Panc1 (cell line): ENCODE data around the gene MAML3. TPM values are rescaled to one million over a fixed set of nuclear protein-coding genes. Genes with fewer than 3 reads are reported as not detected.

Experiments used
- ATAC-seq: fragments of 200-7000 bp; cut with Tn5 transposase; 2 replicates; pipeline ENCODE4 v1.9.1; 2020; ENCODE audit warnings: mild to moderate bottlenecking, moderate library complexity
- BruUV-seq: library from RNA; stranded (reverse); fragments of 400-500 nt; replicated peaks from 2 replicates; lab custom pipeline; 2021; lab: Mats Ljungman, UMichigan
- CTCF ChIA-PET: fragments of 300-600 bp; sonication (Branson Sonifier 250); formaldehyde crosslinking; loops from one replicate; lab custom pipeline; 2022; ENCODE audit warnings: antibody characterized with exemption; lab: Charles Lee
- POLR2A ChIA-PET: fragments of 300-600 bp; sonication (Branson Sonifier 250); formaldehyde crosslinking; loops from one replicate; lab custom pipeline; 2022; ENCODE audit warnings: antibody characterized with exemption; lab: Charles Lee
- DNase-seq: peaks from one replicate; pipeline ENCODE4 v3.0.0-alpha.2; 2010; ENCODE audit warnings: low read depth, low spot score
- H3K27ac ChIP-seq: 2 replicates; pipeline ENCODE4 v1.5.1; 2011; ENCODE audit warnings: mild to moderate bottlenecking, low read length, inconsistent platforms
- H3K27me3 ChIP-seq: fragments of 200-500 bp; sonication (Bioruptor generic); 2 replicates; pipeline ENCODE4 v1.6.0; 2014; ENCODE audit warnings: low read length, inconsistent platforms; ENCODE audit not compliant: control insufficient read depth, insufficient read depth
- H3K36me3 ChIP-seq: fragments of 200-500 bp; sonication (Bioruptor generic); 2 replicates; pipeline ENCODE4 v1.5.1; 2014; ENCODE audit warnings: inconsistent platforms, mild to moderate bottlenecking, low read length, moderate library complexity; ENCODE audit not compliant: control insufficient read depth, insufficient read depth
- H3K4me1 ChIP-seq: 2 replicates; pipeline ENCODE4 v1.5.1; 2011; ENCODE audit warnings: inconsistent platforms, mild to moderate bottlenecking, low read length, moderate library complexity; ENCODE audit not compliant: control insufficient read depth, insufficient read depth
- H3K4me3 ChIP-seq, 2 experiments: 2 replicates each; pipeline ENCODE4 v1.5.1; 2011 to 2012; ENCODE audit warnings: low read depth in 2 of 2, low read length in 2 of 2, mild to moderate bottlenecking in 2 of 2, inconsistent platforms in 1 of 2, moderate library complexity in 1 of 2
- H3K9me3 ChIP-seq: fragments of 200-500 bp; sonication (Bioruptor generic); 2 replicates; pipeline ENCODE4 v1.5.1; 2014; ENCODE audit warnings: low read depth, mild to moderate bottlenecking, inconsistent platforms, low read length, moderate library complexity; ENCODE audit not compliant: control insufficient read depth, insufficient read depth
- CTCF ChIP-seq: fragments of 450-650 bp; IDR thresholded peaks from 2 replicates; pipeline ENCODE4 v1.5.1; 2017; ENCODE audit warnings: mild to moderate bottlenecking
- POLR2AphosphoS5 ChIP-seq: IDR thresholded peaks from 2 replicates; pipeline ENCODE4 v1.6.1; 2012; ENCODE audit warnings: mild to moderate bottlenecking, low read depth, low read length, moderate library complexity
- REST ChIP-seq, 2 experiments: IDR thresholded peaks; 2 replicates each; pipeline ENCODE4 v1.6.1; 2011 to 2012; ENCODE audit warnings: low read depth in 2 of 2, control low read depth in 1 of 2, low read length in 1 of 2, mild to moderate bottlenecking in 1 of 2, moderate library complexity in 1 of 2; ENCODE audit not compliant: insufficient read depth in 1 of 2
- SIN3A ChIP-seq: IDR thresholded peaks from 2 replicates; pipeline ENCODE4 v1.6.1; 2012; ENCODE audit warnings: low read depth, mild to moderate bottlenecking, low read length, moderate library complexity, borderline replicate concordance; ENCODE audit not compliant: insufficient read depth
- TCF7L2 ChIP-seq: IDR thresholded peaks from 2 replicates; pipeline ENCODE4 v1.6.1; 2011; ENCODE audit warnings: mild to moderate bottlenecking, low read depth, low read length, inconsistent platforms
- in situ Hi-C: cut with HindIII; loops from 2 replicates; pipeline ENCODE4 v1.10.0; 2016; ENCODE audit warnings: low sequenced_read_pairs, low pct_unique_long_range_greater_than_20kb
- intact Hi-C: fragments of 100-400 bp; cut with micrococcal nuclease; formaldehyde crosslinking; loops from one replicate; pipeline ENCODE4 v1.10.0; 2022; ENCODE audit not compliant: unreplicated experiment
- total RNA-seq: library from RNA; stranded (reverse); gene quantifications from one replicate; pipeline ENCODE4 v1.2.1, GENCODE V29; 2021; ENCODE audit not compliant: unreplicated experiment

MAML3 gene
- total RNA-seq, 1 experiment from 2014 or later = 7.7 TPM

- TF ChIP-seq CTCF (no peak), TCF7L2 (no peak), POLR2AphosphoS5 (no peak), SIN3A (no peak), REST (IDR thresholded peaks at IDR 0.05; ENCODE audit: insufficient read depth in 1 of 2, low read depth in 2 of 2, low read length in 1 of 2) (no peak)
- H3K36me3 ChIP-seq = no peaks in the 10 kb centered on the region
- H3K4me3 ChIP-seq = no peak overlapping the region
- in situ Hi-C loops = no loop called here
- H3K9me3 ChIP-seq = no peaks in the 10 kb centered on the region
- ATAC-seq (no peak), DNase-seq (no peak)
- H3K4me1 ChIP-seq = peaks cover 37% of the 10 kb centered on the region
- intact Hi-C loops = no loop called here
- CTCF ChIA-PET = interaction anchor here (0.6 kb wide), 1 partner anchor 602 kb away, joined by 3 read pairs; the partner anchor contains the start of gene ELMOD2
- no TSS peak for BruUV-seq
- POLR2A ChIA-PET = no interaction called here
- H3K27ac ChIP-seq = peak overlapping the region; percentile 68
- H3K27me3 ChIP-seq = no peaks in the 10 kb centered on the region
Measured at GRCh38 chr4:139922406-139923024, 231.5 kb downstream of the MAML3 start.

- Histone ChIP-seq H3K27ac (peak overlapping the region; percentile 68), H3K27me3 (no peaks in the 10 kb centered on the region), H3K36me3 (no peaks in the 10 kb centered on the region), H3K4me1 (peaks cover 37% of the 10 kb centered on the region), H3K9me3 (no peaks in the 10 kb centered on the region), H3K4me3 (peak overlapping the region in 1 of 2 experiments; percentile 17; a peak in 2 of 4 replicates)
- intact Hi-C loops (no loop called here), in situ Hi-C loops (no loop called here)
- no TSS peak for BruUV-seq
- TF ChIP-seq TCF7L2 (peak; percentile 63), REST (IDR thresholded peaks at IDR 0.05; ENCODE audit: insufficient read depth in 1 of 2, low read depth in 2 of 2, low read length in 1 of 2) (no peak), CTCF (no peak), SIN3A (no peak), POLR2AphosphoS5 (peak; percentile 35; the same call in 1 of the 2 replicates)
- POLR2A ChIA-PET = interaction anchor here (0.5 kb wide), 1 partner anchor 393 kb away, joined by 5 read pairs; no protein-coding TSS in a partner anchor
- CTCF ChIA-PET = interaction anchor here (0.5 to 0.6 kb wide), 2 partner anchors 59 to 602 kb away, joined by 3 to 6 read pairs; partner anchors contain the start of gene ELMOD2
- DNase-seq (no peak), ATAC-seq (peak; percentile 93)
Measured at GRCh38 chr4:139921429-139922184, 232.4 kb downstream of the MAML3 start.
